Spinal cord (tissue), 10 donors: Measurements from ENCODE around the gene GPR78. TPM values are rescaled to one million over a fixed set of nuclear protein-coding genes. Genes with fewer than 3 reads are reported as not detected.

Source experiments
- DNase-seq, 6 donors: peaks; one replicate each; pipeline versions ENCODE4 v3.0.0 to v3.0.0-alpha.2; 2013 to 2015; ENCODE audit warnings: low spot score in 6 of 6, low read depth in 4 of 6
- H3K27ac ChIP-seq: one replicate; pipeline ENCODE4 v1.5.1; 2013; ENCODE audit warnings: low read depth, low read length, control low read depth
- H3K27me3 ChIP-seq: one replicate; pipeline ENCODE4 v1.6.1; 2013; ENCODE audit warnings: low read length; ENCODE audit not compliant: control insufficient read depth, insufficient read depth
- H3K36me3 ChIP-seq: one replicate; pipeline ENCODE4 v1.6.1; 2013; ENCODE audit warnings: low read length; ENCODE audit not compliant: control insufficient read depth, insufficient read depth
- H3K4me1 ChIP-seq: one replicate; pipeline ENCODE4 v1.6.1; 2013; ENCODE audit warnings: low read length; ENCODE audit not compliant: control insufficient read depth, insufficient read depth
- H3K4me3 ChIP-seq: one replicate; pipeline ENCODE4 v1.5.1; 2013; ENCODE audit warnings: low read depth, low read length, control low read depth
- H3K9me3 ChIP-seq: one replicate; pipeline ENCODE4 v1.6.1; 2013; ENCODE audit warnings: low read length; ENCODE audit not compliant: control insufficient read depth, insufficient read depth
- WGBS: methylation state at CpG from one replicate; pipeline ENCODE4 v1.1.5; 2013; ENCODE audit warnings: missing lambda C conversion rate; ENCODE audit not compliant: insufficient coverage; 5-methylcytosine and 5-hydroxymethylcytosine counted together
- polyA plus RNA-seq, 2 donors: library from polyadenylated mRNA; unstranded; fragments of 120-200 nt; gene quantifications; one replicate each; pipeline ENCODE4 v1.2.1, GENCODE V29; 2013; ENCODE audit not compliant: insufficient read length in 2 of 2
- total RNA-seq, 2 donors: library from RNA; depleted of rRNA in 1 of 2; stranded (reverse); fragments of 120-200 nt in 1 of 2; fragments of >200 nt in 1 of 2; gene quantifications; one replicate each; pipeline versions ENCODE4 v1.2.3 to v1.2.4, GENCODE V29; 2013 to 2014
- donor health status: healthy.

Gene GPR78
- total and polyA plus RNA-seq, 4 donors = 0.89 to 3.0 (median 1.1) TPM; not detected in 1

- WGBS = 73% methylated on average over 18 of the region's 22 CpGs
- Histone ChIP-seq H3K27me3 (peaks cover 6% of the 10 kb centered on the region), H3K36me3 (no peaks in the 10 kb centered on the region), H3K4me1 (peaks cover 20% of the 10 kb centered on the region), H3K27ac (no peak overlapping the region), H3K9me3 (no peaks in the 10 kb centered on the region), H3K4me3 (no peak overlapping the region)
- DNase-seq = no peak
These were observed 23.7 kb downstream of the GPR78 start for GRCh38 chr4:8603931-8604330.

- Histone ChIP-seq H3K36me3 (no peaks in the 10 kb centered on the region), H3K4me3 (no peak overlapping the region), H3K4me1 (peaks cover 16% of the 10 kb centered on the region), H3K9me3 (no peaks in the 10 kb centered on the region), H3K27me3 (peaks cover 6% of the 10 kb centered on the region), H3K27ac (no peak overlapping the region)
- WGBS = 100% methylated on average over 1 of the region's 1 CpG
- DNase-seq = no peak
These were observed 25.1 kb downstream of the GPR78 start for GRCh38 chr4:8605289-8605688.

DNA sequence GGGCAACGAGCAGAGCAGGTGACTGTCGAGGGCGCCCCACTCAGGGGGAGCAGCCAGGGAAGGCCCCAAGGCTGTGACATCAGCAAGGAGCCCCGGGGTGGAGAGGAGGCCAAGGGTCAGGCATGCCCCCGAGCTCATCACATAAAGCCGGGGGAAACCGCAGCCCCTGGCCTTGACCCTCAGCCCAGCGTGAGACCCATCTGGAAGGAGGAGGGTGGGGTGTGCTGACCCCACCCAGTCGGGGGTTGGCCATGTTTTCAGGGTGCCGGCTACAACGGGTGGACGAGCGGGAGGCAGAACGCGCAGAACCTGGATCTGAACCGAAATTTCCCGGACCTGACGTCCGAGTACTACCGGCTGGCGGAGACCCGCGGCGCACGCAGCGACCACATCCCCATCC, 26.3 kb downstream of the GPR78 start:
- Histone ChIP-seq H3K27me3 (peaks cover 6% of the 10 kb centered on the region), H3K9me3 (no peaks in the 10 kb centered on the region), H3K36me3 (no peaks in the 10 kb centered on the region), H3K27ac (no peak overlapping the region), H3K4me1 (peaks cover 10% of the 10 kb centered on the region), H3K4me3 (no peak overlapping the region)
- WGBS = 83% methylated on average over 13 of the region's 26 CpGs
- no peak for DNase-seq

GRCh38 chr4:8606966-8607365, 26.8 kb downstream of the GPR78 start:
- H3K27me3 ChIP-seq = peaks cover 6% of the 10 kb centered on the region
- DNase-seq = no peak
- no peaks in the 10 kb centered on the region for H3K36me3 ChIP-seq
- no peak overlapping the region for H3K27ac ChIP-seq
- H3K4me3 ChIP-seq = no peak overlapping the region
- peaks cover 10% of the 10 kb centered on the region for H3K4me1 ChIP-seq
- H3K9me3 ChIP-seq = no peaks in the 10 kb centered on the region
- WGBS = 73% methylated on average over 9 of the region's 10 CpGs

DNA sequence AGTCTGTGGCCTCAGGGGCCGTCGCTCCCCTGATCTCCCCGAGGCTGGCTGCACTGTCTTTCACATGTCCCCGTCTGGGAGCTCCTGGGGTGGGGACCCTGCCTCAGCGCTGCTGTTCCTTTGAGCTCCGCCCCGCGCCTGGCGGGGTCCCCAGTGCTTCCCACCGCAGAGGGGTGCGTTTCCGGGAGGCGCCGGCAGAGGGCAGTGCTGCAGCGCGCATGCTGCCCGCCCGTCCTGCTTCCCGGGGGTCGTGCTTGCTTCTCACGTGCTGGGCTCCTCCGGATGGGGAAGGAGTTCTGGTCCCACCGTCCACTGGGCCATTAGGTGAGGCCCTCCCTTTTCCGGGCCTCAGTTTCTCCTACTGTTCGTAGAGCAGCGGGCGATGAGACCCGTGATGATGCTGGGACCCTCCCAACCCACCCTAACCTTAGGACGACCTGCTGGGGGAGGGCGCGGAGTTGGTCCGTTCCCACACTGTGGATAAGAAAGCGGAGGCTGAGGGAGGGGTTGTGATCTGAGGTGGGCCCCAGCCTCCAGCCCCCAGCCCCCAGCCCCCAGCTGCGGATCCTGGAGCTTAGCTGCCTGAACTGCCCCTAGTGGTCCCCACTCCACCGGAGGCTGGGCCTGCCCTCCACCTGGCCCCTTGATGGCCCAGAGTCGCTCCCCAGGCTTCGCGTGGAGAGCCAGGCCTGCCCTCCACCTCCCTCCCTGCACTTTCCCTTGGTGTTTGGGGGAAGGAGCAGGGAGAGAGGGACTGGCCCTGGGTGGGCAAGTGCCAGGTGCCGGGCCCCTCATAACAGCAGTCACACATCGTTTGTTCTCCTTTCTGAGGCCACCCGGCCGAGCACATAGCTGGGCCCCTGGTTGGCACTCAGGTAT, 27.6 kb downstream of the GPR78 start:
- peak in 4 of 6 donors; percentile 20 to 83 (median 50) for DNase-seq
- Histone ChIP-seq H3K36me3 (no peaks in the 10 kb centered on the region), H3K9me3 (no peaks in the 10 kb centered on the region), H3K4me3 (no peak overlapping the region), H3K4me1 (peaks cover 10% of the 10 kb centered on the region), H3K27ac (no peak overlapping the region), H3K27me3 (peaks cover 6% of the 10 kb centered on the region)
- 14% methylated on average over 28 of the region's 42 CpGs for WGBS

- no peaks in the 10 kb centered on the region for H3K9me3 ChIP-seq
- H3K4me3 ChIP-seq = no peak overlapping the region
- H3K27me3 ChIP-seq = peaks cover 6% of the 10 kb centered on the region
- peaks cover 2% of the 10 kb centered on the region for H3K36me3 ChIP-seq
- WGBS = 84% methylated on average over 5 of the region's 5 CpGs
- H3K27ac ChIP-seq = no peak overlapping the region
- peaks cover 10% of the 10 kb centered on the region for H3K4me1 ChIP-seq
- no peak for DNase-seq
These were observed 28.7 kb downstream of the GPR78 start for GRCh38 chr4:8608714-8609391.

DNA sequence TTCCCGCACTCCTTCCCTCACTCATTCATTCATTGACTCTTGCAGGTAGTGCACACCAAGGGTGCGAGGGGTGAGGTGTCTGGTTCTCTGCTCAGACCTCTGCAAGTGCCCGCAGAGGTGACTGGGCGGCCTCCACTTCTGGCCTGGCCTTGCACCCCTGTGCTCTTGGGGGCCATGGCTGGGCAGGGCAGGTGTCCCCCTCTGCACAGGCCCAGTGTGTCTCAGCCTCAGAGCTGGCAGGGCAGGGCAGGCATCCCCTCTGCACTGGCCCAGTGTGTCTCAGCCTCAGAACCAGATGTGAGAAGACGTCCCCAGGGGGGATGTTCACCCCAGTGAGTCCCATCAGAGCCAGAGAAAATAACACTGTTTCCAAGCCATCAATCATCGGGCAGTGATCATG, 29.2 kb downstream of the GPR78 start:
- Histone ChIP-seq H3K27ac (no peak overlapping the region), H3K9me3 (no peaks in the 10 kb centered on the region), H3K4me1 (peaks cover 10% of the 10 kb centered on the region), H3K27me3 (peaks cover 6% of the 10 kb centered on the region), H3K4me3 (no peak overlapping the region), H3K36me3 (peaks cover 4% of the 10 kb centered on the region)
- 83% methylated on average over 6 of the region's 6 CpGs for whole genome bisulfite sequencing
- no peak for DNase-seq

GRCh38 chr4:8609824-8610350, 29.7 kb downstream of the GPR78 start:
- peaks cover 10% of the 10 kb centered on the region for H3K4me1 ChIP-seq
- peaks cover 4% of the 10 kb centered on the region for H3K36me3 ChIP-seq
- no peak for DNase-seq
- H3K4me3 ChIP-seq = no peak overlapping the region
- no peak overlapping the region for H3K27ac ChIP-seq
- H3K9me3 ChIP-seq = no peaks in the 10 kb centered on the region
- peaks cover 6% of the 10 kb centered on the region for H3K27me3 ChIP-seq
- WGBS = 62% methylated on average over 9 of the region's 9 CpGs

GRCh38 chr4:8610858-8611616, 30.8 kb downstream of the GPR78 start:
- Histone ChIP-seq H3K27ac (no peak overlapping the region), H3K9me3 (no peaks in the 10 kb centered on the region), H3K27me3 (peaks cover 6% of the 10 kb centered on the region), H3K36me3 (peaks cover 4% of the 10 kb centered on the region), H3K4me3 (no peak overlapping the region), H3K4me1 (peaks cover 10% of the 10 kb centered on the region)
- 85% methylated on average over 7 of the region's 8 CpGs for WGBS
- no peak for DNase-seq
